Measurements from ENCODE around the gene ALKBH4.
A peak's percentile ranks its signal among the peaks of the same experiment; 100 is the strongest.
"Not testable (repeated sequence)": the region's sequence is repeated elsewhere in the genome, so short reads cannot be mapped to it uniquely, and the experiment has no call there.

ALKBH4 gene, protein sequence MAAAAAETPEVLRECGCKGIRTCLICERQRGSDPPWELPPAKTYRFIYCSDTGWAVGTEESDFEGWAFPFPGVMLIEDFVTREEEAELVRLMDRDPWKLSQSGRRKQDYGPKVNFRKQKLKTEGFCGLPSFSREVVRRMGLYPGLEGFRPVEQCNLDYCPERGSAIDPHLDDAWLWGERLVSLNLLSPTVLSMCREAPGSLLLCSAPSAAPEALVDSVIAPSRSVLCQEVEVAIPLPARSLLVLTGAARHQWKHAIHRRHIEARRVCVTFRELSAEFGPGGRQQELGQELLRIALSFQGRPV

DNA sequence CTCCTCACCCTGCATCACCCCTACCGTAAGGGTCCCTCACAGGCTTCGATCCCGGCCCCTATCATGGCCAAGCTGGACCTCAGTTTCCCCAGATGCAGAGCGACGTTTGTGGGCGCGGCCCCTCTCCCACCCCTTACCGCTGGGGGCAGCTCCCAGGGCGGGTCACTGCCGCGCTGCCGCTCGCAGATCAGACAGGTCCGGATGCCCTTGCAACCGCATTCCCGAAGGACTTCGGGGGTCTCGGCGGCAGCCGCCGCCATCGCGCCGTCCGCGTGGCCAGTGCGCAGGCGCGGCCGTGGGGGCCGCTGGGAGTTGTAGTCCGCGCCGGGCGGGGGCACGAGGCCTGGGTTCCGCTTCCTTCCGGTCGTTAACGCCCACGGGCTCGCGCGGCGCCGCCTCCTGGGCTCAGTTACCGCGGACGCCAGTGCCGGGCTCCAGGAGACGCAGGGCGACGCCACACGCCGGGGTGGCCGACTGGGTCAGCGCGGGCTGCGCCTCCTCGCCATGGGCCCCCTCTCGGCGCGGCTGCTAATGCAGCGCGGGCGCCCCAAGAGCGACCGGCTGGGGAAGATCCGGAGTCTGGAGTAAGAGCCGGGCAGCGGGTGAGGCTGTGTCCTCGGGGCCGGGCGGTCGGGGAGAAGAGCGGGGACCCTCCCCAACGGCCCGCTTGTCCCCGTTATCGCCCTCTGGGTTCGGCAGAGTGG lies at the start of gene ALKBH4, which contains the start of gene LRWD1:
TSS of gene ALKBH4 (minus strand) at position 287 of the 704 bp plus-strand sequence. CDS start at position 260, 27 bp downstream.
TSS of gene LRWD1 (plus strand) at position 408 of the 704 bp plus-strand sequence. CDS start at position 505, 97 bp downstream.
- Histone ChIP-seq H3K36me3 (ENCODE audit: control insufficient read depth, insufficient read depth, low read length) (peaks cover 12% of the 10 kb centered on the region), H3K9me3 (ENCODE audit: control insufficient read depth, insufficient read depth, low read length) (no peaks in the 10 kb centered on the region), H3K4me3 (ENCODE audit: low read depth, low read length) (peak within 1 kb of the TSS; percentile 99), H3K4me1 (ENCODE audit: control insufficient read depth, insufficient read depth, low read length) (peaks cover 2% of the 10 kb centered on the region), H3K27me3 (ENCODE audit: control insufficient read depth, insufficient read depth, low read length) (no peaks in the 10 kb centered on the region), H3K9ac (ENCODE audit: low read depth, low read length) (peak within 1 kb of the TSS; percentile 97)

DNA sequence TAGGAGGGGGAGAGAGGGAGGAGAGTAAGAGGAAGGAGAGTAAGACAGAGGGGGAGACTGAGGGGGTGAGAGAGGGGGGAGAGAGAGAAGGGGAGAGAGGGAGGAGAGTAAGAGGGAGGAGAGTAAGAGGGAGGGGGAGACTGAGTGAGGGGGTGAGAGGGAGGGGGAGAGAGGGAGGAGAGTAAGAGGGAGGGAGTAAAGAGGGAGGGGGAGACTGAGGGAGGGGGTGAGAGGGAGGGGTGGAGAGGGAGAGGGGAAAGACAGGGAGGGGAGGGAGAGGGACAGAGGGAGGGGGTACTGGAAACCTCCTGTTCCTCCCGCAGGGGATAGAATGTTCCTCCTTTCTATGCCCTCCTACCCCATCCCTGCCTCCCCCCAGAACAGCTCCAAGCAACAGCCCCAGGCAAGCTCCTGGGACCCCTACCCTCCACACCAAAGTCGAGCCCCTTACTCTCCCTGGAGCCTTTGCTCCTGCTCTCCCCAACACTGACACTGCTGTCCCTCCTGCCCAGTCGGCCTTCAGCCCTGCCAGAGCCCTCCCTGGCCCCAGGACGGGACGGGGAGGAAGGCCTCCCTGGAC lies 48.1 kb upstream of the ALKBH4 start:
- H3K27me3 ChIP-seq (ENCODE audit: control insufficient read depth, insufficient read depth, low read length); H3K4me1 ChIP-seq (ENCODE audit: control insufficient read depth, insufficient read depth, low read length); H3K4me3 ChIP-seq (ENCODE audit: low read depth, low read length); H3K9me3 ChIP-seq (ENCODE audit: control insufficient read depth, insufficient read depth, low read length); H3K36me3 ChIP-seq (ENCODE audit: control insufficient read depth, insufficient read depth, low read length); H3K9ac ChIP-seq (ENCODE audit: low read depth, low read length): not testable (repeated sequence)

DNA sequence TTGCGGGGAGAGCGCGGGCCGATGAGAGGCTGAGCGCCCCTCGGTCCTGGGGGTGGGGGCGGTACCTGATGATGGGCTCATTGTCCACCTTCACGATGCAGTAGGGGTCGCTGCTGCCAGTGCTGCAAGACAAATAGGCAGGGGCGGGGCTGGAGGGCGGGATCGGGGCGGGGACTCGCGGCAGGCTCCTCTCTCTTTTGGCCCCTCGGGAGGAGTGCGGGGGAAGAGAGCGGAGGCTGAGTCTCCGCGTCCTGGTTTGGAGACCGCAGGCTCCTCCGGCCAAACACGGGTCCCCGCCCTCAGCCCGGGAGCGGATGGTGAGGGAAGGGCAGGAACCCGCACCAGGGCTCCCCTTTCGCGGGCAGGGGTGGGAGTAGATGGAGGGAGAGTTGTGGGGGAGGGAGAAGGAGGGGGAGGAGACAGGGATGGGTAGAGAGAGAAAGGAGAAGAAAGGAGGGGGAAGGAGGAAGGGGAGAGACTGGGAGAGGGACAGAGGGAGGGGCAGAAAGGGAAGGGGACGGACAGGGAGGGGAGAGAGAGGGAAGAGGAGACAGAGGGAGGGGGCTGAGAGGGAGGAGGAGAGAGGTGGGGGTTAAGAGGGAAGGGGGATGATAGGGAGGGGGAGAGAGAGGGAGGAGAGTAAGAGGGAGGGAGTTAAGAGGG lies 47.3 kb upstream of the ALKBH4 start:
- not testable (repeated sequence) for H3K36me3 ChIP-seq (ENCODE audit: control insufficient read depth, insufficient read depth, low read length); H3K9me3 ChIP-seq (ENCODE audit: control insufficient read depth, insufficient read depth, low read length); H3K9ac ChIP-seq (ENCODE audit: low read depth, low read length); H3K27me3 ChIP-seq (ENCODE audit: control insufficient read depth, insufficient read depth, low read length); H3K4me1 ChIP-seq (ENCODE audit: control insufficient read depth, insufficient read depth, low read length); H3K4me3 ChIP-seq (ENCODE audit: low read depth, low read length)

DNA sequence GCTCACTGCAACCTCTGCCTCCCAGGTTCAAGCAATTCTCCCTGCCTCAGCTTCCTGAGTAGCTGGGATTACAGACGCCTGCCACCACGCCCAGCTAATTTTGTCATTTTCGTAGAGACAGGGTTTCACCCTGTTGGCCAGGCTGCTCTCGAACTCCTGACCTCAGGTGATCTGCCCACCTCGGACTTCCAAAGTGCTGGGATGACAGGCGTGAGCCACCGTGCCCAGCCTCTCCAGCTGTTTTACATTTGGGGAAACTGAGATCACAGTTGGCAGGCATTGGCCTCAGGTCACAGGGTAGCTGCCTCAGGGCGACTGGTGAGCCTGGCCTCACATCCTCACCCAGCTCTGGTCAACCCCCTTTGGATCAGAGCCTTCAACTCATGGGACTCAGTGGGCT lies 45.9 kb upstream of the ALKBH4 start:
- not testable (repeated sequence) for H3K27me3 ChIP-seq (ENCODE audit: control insufficient read depth, insufficient read depth, low read length); H3K36me3 ChIP-seq (ENCODE audit: control insufficient read depth, insufficient read depth, low read length); H3K9me3 ChIP-seq (ENCODE audit: control insufficient read depth, insufficient read depth, low read length); H3K4me1 ChIP-seq (ENCODE audit: control insufficient read depth, insufficient read depth, low read length); H3K4me3 ChIP-seq (ENCODE audit: low read depth, low read length); H3K9ac ChIP-seq (ENCODE audit: low read depth, low read length)

DNA sequence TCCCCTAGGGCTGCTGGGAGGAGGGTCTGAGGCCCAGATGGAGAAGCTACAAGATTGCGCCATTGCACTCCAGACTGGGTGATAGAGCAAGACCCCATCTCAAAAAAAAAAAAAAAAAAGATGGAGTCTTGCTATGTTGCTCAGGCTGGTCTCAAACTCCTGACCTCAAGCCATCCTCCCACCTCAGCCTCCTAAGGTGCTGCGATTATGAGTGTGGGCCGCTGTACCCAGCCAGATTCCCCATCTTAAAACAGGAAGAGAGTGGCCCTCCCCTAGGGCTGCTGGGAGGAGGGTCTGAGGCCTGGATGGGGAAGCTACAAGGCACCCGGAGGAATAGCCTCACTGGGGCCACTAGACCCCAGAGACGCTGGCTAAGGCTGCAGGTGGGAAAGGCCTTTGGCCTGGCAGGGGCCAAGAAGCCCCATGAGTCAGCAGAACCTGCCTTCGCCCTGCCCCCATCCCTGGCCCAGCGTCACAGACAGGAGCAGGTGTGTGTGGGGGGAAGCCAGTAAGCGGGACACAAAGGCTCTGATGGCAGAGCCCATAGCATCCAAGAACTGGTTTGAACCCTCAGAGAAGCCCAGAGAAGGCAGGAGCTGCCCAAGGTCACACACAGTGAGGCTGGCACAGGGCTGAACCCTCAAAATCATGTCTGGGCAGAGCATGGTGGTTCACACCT lies 42.9 kb upstream of the ALKBH4 start:
- not testable (repeated sequence) for H3K9ac ChIP-seq (ENCODE audit: low read depth, low read length); H3K36me3 ChIP-seq (ENCODE audit: control insufficient read depth, insufficient read depth, low read length); H3K4me1 ChIP-seq (ENCODE audit: control insufficient read depth, insufficient read depth, low read length); H3K4me3 ChIP-seq (ENCODE audit: low read depth, low read length); H3K27me3 ChIP-seq (ENCODE audit: control insufficient read depth, insufficient read depth, low read length); H3K9me3 ChIP-seq (ENCODE audit: control insufficient read depth, insufficient read depth, low read length)

DNA sequence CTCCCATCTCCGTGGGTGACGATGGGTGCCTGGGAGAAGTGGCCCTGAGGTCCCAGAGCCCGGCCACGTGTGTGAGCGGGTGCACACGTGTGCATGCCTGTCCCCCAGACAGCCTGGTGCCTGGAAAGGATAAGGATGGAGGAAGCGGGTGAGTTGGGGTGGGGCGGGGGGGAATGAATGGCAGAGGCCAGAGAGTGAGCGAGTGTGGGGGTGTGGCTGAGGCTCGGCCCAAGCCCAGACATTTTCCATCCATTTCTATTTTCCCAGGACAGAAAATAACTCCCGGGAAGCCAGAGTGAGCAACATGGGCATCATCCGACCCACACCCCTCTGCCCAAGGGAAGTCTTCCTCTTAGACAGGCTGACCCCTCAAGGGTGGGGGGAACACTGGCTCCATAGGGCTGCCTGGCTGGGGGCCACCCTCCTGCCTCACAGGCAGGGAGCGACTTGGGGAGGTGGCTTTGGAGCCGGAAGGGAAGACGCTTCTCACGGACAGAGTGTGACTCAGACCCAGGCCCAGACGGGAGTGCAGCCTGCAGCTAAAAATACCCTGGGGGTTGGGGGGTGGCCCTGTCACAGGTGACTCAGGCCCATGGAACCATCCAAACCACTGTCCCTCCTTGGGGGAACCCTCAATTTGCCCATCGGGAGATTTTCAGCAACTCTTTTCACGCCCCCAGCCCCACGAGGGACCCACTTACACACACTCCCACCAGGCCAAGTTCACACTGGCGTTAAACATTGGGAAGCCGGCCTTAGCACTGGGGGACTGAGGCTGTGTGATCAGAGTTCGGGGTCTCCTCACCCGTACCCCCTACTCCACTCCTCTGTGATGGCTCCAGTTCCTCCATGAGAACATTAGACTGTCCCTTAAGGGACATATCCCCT lies 40.9 kb upstream of the ALKBH4 start:
- H3K9me3 ChIP-seq (ENCODE audit: control insufficient read depth, insufficient read depth, low read length), result not testable (repeated sequence)

DNA sequence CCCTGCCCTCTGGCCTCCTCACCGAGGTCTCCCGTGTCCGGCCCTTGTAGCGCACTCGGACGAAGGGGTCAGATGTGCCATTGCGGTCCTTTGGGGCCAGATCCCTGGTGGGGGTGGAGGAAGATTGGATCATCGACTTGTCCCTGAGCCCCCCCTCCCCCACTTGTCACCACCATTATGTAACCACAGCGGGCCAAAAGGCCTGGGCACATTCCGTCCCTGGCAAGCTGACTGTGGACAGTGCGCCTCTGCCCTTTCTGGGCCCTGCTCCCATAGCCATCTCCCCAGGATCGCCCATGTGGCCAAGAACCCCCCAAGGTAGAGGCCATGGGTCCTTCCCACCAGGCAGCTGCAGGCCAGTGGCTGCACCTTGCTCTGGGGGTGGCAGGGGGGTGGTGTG lies 38.5 kb upstream of the ALKBH4 start:
- not testable (repeated sequence) for H3K9ac ChIP-seq (ENCODE audit: low read depth, low read length)

More for the DNA sequence above, 40.9 kb upstream of the ALKBH4 start:
- not testable (repeated sequence) for H3K4me1 ChIP-seq (ENCODE audit: control insufficient read depth, insufficient read depth, low read length); H3K9ac ChIP-seq (ENCODE audit: low read depth, low read length); H3K36me3 ChIP-seq (ENCODE audit: control insufficient read depth, insufficient read depth, low read length); H3K27me3 ChIP-seq (ENCODE audit: control insufficient read depth, insufficient read depth, low read length); H3K4me3 ChIP-seq (ENCODE audit: low read depth, low read length)

DNA sequence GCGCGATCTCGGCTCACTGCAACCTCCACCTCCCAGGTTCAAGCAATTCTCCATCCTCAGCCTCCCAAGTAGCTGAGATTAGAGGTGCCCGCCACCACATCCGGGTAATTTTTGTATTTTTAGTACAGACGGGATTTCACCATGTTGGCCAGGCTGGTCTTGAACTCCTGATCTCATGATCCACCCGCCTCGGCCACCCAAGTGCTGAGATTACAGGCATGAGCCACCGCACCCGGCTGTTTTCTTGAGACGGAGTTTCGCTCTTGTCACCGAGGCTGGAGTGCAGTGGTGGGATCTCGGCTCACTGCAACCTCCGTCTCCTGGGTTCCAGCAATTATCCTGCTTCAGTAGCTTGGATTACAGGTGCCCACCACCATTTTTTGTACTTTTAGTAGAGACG lies 33.7 kb upstream of the ALKBH4 start:
- not testable (repeated sequence) for H3K4me1 ChIP-seq (ENCODE audit: control insufficient read depth, insufficient read depth, low read length); H3K27me3 ChIP-seq (ENCODE audit: control insufficient read depth, insufficient read depth, low read length); H3K36me3 ChIP-seq (ENCODE audit: control insufficient read depth, insufficient read depth, low read length)

More for the DNA sequence above, 38.5 kb upstream of the ALKBH4 start:
- not testable (repeated sequence) for H3K36me3 ChIP-seq (ENCODE audit: control insufficient read depth, insufficient read depth, low read length); H3K9me3 ChIP-seq (ENCODE audit: control insufficient read depth, insufficient read depth, low read length); H3K4me3 ChIP-seq (ENCODE audit: low read depth, low read length); H3K4me1 ChIP-seq (ENCODE audit: control insufficient read depth, insufficient read depth, low read length); H3K27me3 ChIP-seq (ENCODE audit: control insufficient read depth, insufficient read depth, low read length)

DNA sequence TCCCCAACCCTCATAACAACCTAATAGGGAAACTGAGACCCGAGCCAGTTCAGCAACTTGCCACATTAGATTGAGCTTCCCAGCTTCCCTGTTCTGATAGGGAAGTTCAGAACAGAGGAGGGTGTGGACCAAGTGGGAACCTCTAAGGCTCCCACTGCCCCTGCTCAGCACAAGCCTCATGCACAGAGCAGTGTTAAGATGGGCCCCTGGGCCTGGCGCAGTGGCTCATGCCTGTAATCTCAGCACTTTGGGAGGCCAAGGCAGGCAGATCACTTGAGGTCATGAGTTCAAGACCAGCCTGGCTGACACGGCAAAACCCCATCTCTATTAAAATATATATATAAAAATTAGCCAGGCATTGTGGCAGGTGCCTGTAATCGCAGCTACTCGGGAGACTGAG lies 32.6 kb upstream of the ALKBH4 start:
- H3K4me1 ChIP-seq (ENCODE audit: control insufficient read depth, insufficient read depth, low read length); H3K4me3 ChIP-seq (ENCODE audit: low read depth, low read length); H3K9me3 ChIP-seq (ENCODE audit: control insufficient read depth, insufficient read depth, low read length); H3K27me3 ChIP-seq (ENCODE audit: control insufficient read depth, insufficient read depth, low read length); H3K36me3 ChIP-seq (ENCODE audit: control insufficient read depth, insufficient read depth, low read length); H3K9ac ChIP-seq (ENCODE audit: low read depth, low read length): not testable (repeated sequence)

More for the DNA sequence above, 33.7 kb upstream of the ALKBH4 start:
- H3K4me3 ChIP-seq (ENCODE audit: low read depth, low read length); H3K9me3 ChIP-seq (ENCODE audit: control insufficient read depth, insufficient read depth, low read length); H3K9ac ChIP-seq (ENCODE audit: low read depth, low read length): not testable (repeated sequence)

DNA sequence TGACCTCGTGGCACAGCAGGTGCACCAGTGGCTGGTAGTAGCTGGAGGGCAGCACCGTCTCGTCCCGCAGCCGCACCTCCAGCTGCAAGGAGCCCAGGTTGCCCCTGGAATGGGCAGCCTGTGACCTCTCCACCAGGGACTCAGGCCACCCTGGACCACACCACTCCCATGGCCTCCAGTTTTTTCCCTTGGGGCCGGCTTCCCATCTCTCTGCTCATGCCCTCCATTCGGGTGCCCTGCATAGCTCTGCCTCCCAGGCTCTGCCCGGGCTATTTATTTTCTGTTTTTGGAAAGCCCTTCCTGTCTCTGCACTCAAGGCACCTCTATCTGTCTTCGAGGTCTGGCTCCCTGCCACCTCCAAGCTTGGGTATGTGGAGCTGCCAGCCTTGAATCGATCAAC lies 32.2 kb upstream of the ALKBH4 start:
- not testable (repeated sequence) for H3K4me3 ChIP-seq (ENCODE audit: low read depth, low read length); H3K4me1 ChIP-seq (ENCODE audit: control insufficient read depth, insufficient read depth, low read length); H3K27me3 ChIP-seq (ENCODE audit: control insufficient read depth, insufficient read depth, low read length); H3K9me3 ChIP-seq (ENCODE audit: control insufficient read depth, insufficient read depth, low read length); H3K9ac ChIP-seq (ENCODE audit: low read depth, low read length); H3K36me3 ChIP-seq (ENCODE audit: control insufficient read depth, insufficient read depth, low read length)

Measured in iPS-15b (cell line).